ENCODE results near the gene H2AZ2. TPM values are rescaled to one million over a fixed set of nuclear protein-coding genes. Genes with fewer than 3 reads are reported as not detected.

Gene H2AZ2
- total RNA-seq, 3 donors from 2014 or later: 126 to 242 (median 158) TPM

DNA sequence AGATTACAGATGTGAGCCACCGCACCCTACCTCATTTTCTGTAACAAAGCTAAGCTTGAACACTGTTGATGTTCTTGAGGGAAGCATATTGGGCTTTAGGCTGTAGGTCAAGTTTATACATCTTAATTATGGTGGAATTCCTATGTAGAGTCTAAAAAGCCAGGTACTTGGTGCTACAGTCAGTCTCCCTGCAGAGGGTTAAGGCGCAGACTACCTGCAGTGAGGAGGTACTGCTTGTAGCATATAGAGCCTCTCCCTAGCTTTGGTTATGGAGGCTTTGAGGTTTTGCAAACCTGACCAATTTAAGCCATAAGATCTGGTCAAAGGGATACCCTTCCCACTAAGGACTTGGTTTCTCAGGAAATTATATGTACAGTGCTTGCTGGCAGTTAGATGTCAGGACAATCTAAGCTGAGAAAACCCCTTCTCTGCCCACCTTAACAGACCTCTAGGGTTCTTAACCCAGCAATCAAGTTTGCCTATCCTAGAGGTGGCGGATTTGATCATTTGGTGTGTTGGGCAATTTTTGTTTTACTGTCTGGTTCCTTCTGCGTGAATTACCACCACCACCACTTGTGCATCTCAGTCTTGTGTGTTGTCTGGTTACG is 45.4 kb downstream of the H2AZ2 start:
- Histone ChIP-seq H3K4me3 (no peak overlapping the region), H3K4me1 (ENCODE audit: low read depth) (peaks cover 15% of the 10 kb centered on the region), H3K9me3 (no peaks in the 10 kb centered on the region), H3K36me3 (ENCODE audit: low read depth) (peaks cover 13% of the 10 kb centered on the region)
- intact Hi-C loops (cut with DNase I, micrococcal nuclease): no loop called here
- no peak for ATAC-seq
- DNase-seq: no peak
- TF ChIP-seq, protein P1, sequence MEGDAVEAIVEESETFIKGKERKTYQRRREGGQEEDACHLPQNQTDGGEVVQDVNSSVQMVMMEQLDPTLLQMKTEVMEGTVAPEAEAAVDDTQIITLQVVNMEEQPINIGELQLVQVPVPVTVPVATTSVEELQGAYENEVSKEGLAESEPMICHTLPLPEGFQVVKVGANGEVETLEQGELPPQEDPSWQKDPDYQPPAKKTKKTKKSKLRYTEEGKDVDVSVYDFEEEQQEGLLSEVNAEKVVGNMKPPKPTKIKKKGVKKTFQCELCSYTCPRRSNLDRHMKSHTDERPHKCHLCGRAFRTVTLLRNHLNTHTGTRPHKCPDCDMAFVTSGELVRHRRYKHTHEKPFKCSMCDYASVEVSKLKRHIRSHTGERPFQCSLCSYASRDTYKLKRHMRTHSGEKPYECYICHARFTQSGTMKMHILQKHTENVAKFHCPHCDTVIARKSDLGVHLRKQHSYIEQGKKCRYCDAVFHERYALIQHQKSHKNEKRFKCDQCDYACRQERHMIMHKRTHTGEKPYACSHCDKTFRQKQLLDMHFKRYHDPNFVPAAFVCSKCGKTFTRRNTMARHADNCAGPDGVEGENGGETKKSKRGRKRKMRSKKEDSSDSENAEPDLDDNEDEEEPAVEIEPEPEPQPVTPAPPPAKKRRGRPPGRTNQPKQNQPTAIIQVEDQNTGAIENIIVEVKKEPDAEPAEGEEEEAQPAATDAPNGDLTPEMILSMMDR (IDR thresholded peaks at IDR 0.05): no peak

DNA sequence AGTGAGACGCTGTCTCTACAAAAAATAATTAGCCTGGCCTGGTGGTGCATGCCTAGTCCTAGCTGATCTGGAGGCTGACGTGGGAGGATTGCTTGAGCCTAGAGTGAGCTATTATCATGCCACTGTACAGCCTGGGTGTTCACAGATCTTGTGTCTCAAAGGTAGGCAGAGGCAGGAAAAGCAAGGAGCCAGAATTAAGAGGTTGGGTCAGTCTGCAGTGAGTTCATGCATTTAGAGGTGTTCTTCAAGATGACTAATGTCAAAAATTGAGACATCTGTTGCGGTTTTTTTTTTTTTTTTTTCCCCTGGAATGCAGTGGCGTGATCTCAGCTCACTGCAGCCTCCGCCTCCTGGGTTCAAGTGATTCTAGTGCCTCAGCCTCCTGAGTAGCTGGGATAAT is 46.0 kb downstream of the H2AZ2 start:
- H3K9me3 ChIP-seq: no peaks in the 10 kb centered on the region
- intact Hi-C loops (cut with DNase I, micrococcal nuclease): no loop called here
- ATAC-seq: no peak
- H3K4me1 ChIP-seq (ENCODE audit: low read depth): peaks cover 15% of the 10 kb centered on the region
- TF ChIP-seq, protein P1 (IDR thresholded peaks at IDR 0.05): no peak
- DNase-seq: no peak
- no peak overlapping the region for H3K4me3 ChIP-seq
- peaks cover 13% of the 10 kb centered on the region for H3K36me3 ChIP-seq (ENCODE audit: low read depth)

DNA sequence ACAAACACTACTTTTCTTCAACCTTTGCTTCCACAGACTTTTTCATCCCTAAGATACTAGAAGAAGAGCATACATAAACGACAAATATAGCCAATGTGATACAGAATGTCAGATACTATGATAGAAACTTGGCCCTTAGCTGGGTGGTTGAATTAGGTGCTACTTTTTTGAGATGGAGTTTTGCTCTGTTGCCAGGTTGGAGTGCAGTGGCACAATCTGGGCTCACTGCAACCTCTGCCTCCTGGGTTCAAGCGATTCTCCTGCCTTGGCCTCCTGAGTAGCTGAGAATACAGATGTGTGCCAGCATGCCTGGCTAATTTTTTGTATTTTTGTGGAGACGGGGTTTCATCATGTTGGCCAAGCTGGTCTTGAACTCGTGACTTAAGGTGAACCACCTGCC is 47.9 kb downstream of the H2AZ2 start:
- intact Hi-C loops (cut with DNase I, micrococcal nuclease): no loop called here
- no peak for ATAC-seq
- Histone ChIP-seq H3K36me3 (ENCODE audit: low read depth) (peaks cover 13% of the 10 kb centered on the region), H3K4me1 (ENCODE audit: low read depth) (peaks cover 15% of the 10 kb centered on the region), H3K4me3 (no peak overlapping the region), H3K9me3 (no peaks in the 10 kb centered on the region)
- TF ChIP-seq, protein P1 (IDR thresholded peaks at IDR 0.05): no peak
- no peak for DNase-seq

DNA sequence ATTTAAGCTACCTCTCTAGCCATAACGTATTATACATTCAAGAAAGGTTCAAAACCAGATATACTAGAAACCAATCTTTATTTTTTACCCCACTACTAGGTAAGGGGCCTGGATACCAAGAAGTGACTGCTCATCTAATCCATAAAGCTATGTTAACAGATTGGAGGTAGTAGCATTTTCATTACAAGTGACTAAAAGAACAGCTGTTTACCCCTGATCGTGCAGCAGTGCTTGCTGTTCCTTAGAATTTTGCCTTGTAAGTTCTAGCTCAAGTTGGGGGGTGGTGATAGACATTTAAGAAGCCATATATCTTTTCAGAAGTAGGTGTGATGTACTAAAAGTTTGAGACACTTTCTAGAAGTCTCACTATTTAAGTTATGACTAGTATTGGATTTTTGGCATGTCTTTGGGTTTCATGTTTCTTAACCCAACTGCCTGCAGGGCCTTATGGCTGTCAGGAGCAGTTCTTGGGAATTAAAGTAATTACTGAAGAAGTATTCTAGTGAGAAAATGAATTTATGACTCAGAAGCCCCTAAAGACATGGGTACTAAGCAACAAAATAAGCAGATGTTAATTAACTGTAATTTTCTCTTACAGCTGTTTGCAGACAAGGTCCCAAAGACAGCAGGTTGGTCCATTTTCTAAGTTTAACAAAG is 49.1 kb downstream of the H2AZ2 start:
- ATAC-seq (no peak), DNase-seq (no peak)
- H3K9me3 ChIP-seq: no peaks in the 10 kb centered on the region
- H3K4me1 ChIP-seq (ENCODE audit: low read depth): peaks cover 15% of the 10 kb centered on the region
- intact Hi-C loops (cut with DNase I, micrococcal nuclease): no loop called here
- H3K4me3 ChIP-seq: no peak overlapping the region
- TF ChIP-seq, protein P1 (IDR thresholded peaks at IDR 0.05): no peak
- peaks cover 13% of the 10 kb centered on the region for H3K36me3 ChIP-seq (ENCODE audit: low read depth)

DNA sequence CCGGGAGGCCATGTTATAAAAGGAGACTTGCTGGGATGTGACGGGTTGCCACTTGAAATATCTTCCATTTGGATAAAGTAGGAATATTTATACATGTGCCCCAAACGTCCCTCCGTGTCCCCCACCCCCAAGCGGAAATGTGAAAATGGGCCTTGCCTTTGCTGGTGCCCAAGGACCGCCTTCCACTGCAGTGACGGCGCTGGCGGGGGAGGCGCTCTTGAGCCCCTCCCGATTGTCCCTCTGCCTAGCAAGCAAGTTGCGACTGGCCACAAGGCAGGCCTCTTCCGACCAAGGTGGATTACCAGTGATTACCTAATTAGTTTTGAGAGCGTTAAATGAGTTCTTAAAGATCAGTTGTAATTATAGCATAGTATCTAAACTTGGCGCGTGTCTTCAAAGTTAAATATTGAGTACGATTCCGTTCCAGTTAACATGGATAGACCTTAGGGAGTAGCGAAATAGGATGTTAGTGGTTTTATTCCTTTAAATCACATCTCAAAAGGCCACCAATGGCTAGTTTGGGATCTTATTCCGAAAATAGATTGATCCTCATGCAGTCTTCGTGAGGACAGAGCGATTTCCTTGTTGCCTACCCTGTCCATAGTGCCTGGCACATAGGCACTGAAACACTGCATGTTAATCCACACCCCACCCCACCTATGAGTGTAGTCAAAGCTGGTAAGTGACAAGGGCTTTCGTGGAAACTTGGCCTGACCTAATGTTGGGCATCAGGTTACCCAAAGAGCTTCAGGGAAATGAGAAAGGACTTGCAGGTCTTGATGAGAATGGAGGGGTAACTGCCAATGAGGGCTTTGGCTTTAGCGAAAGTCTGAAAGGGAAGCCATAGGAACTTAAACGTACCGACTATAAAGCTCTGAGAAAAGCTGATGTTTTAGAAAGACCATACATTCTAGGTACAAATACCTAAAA is 50.3 kb downstream of the H2AZ2 start:
- Histone ChIP-seq H3K4me3 (peak overlapping the region; percentile 86), H3K36me3 (ENCODE audit: low read depth) (peaks cover 12% of the 10 kb centered on the region), H3K9me3 (no peaks in the 10 kb centered on the region), H3K4me1 (ENCODE audit: low read depth) (peaks cover 15% of the 10 kb centered on the region)
- intact Hi-C loops (cut with DNase I, micrococcal nuclease): no loop called here
- ATAC-seq: peak; percentile 79
- DNase-seq: peak; percentile 92 to 93 (median 93)
- TF ChIP-seq, protein P1 (IDR thresholded peaks at IDR 0.05): peak; percentile 58

All from mucosa of descending colon (tissue), 3 donors.